PC-9 (cell line): ENCODE measurements around the gene MED29.

ENCODE experiments used
- CTCF ChIP-seq: fragments of 200-600 bp; sonication (generic); conservative IDR thresholded peaks from 2 replicates; pipeline ENCODE4 v1.6.1; 2017; ENCODE audit warnings: mixed run types, antibody characterized with exemption, mild to moderate bottlenecking, moderate library complexity
- EZH2 ChIP-seq: fragments of 200-600 bp; sonication (generic); IDR thresholded peaks from 2 replicates; pipeline ENCODE4 v1.8.0; 2017; ENCODE audit warnings: antibody characterized with exemption, low read depth

GRCh38 chr19:39433480-39434079 lies 42.4 kb downstream of the MED29 start:
- no peak for TF ChIP-seq CTCF
- no peak for TF ChIP-seq EZH2
